Transverse colon (tissue), 4 donors: ENCODE measurements around the gene DAB2IP. TPM values are rescaled to one million over a fixed set of nuclear protein-coding genes. Genes with fewer than 3 reads are reported as not detected.

Experiments
- DNase-seq: peaks from one replicate; pipeline ENCODE4 v3.0.0-alpha.2; 2019
- H3K27ac ChIP-seq, 4 donors: fragments of 200-600 bp; sonication (generic); 2 replicates each; pipeline ENCODE4 v1.5.1; 2016 to 2018; ENCODE audit warnings: inconsistent platforms in 4 of 4
- H3K27me3 ChIP-seq: fragments of 200-600 bp; sonication (generic); 2 replicates; pipeline ENCODE4 v1.5.1; 2017; ENCODE audit warnings: inconsistent platforms
- H3K36me3 ChIP-seq, 4 donors: fragments of 200-600 bp; sonication (generic); 2 replicates each; pipeline ENCODE4 v1.5.1; 2017 to 2019; ENCODE audit warnings: inconsistent platforms in 4 of 4
- H3K4me1 ChIP-seq, 4 donors: fragments of 200-600 bp; sonication (generic); 2 replicates each; pipeline ENCODE4 v1.5.1; 2017 to 2020; ENCODE audit warnings: inconsistent platforms in 4 of 4
- H3K4me3 ChIP-seq, 4 donors: fragments of 200-600 bp; sonication (generic); 1 replicate in 1 of 4; 2 replicates in 3 of 4; pipeline versions ENCODE4 v1.5.1 to v1.6.1; 2017 to 2019; ENCODE audit warnings: inconsistent platforms in 4 of 4
- H3K9me3 ChIP-seq, 2 donors: fragments of 200-600 bp; sonication (generic); 2 replicates each; pipeline ENCODE4 v1.5.1; 2017 to 2019; ENCODE audit warnings: inconsistent platforms in 2 of 2
- CTCF ChIP-seq, 5 experiments: fragments of 200-600 bp in 3 of 5; fragments of 450-650 bp in 2 of 5; sonication (generic) in 3 of 5; IDR thresholded peaks; 1 replicate in 2 of 5; 2 replicates in 3 of 5; pipeline ENCODE4 v1.5.1; 2016 to 2017; ENCODE audit warnings: antibody characterized with exemption in 5 of 5, inconsistent platforms in 3 of 5, mild to moderate bottlenecking in 2 of 5, moderate library complexity in 1 of 5
- EP300 ChIP-seq: sonication (generic); formaldehyde crosslinking; IDR thresholded peaks from one replicate; pipeline ENCODE4 v1.6.1; 2017; ENCODE audit warnings: antibody characterized with exemption, low read depth
- POLR2A ChIP-seq: fragments of 450-650 bp; IDR thresholded peaks from one replicate; pipeline ENCODE4 v1.6.1; 2016; ENCODE audit warnings: antibody characterized with exemption, mild to moderate bottlenecking, moderate library complexity
- POLR2AphosphoS5 ChIP-seq, 3 donors: sonication (generic); formaldehyde crosslinking; IDR thresholded peaks; one replicate each; pipeline ENCODE4 v1.6.1; 2016; ENCODE audit warnings: antibody characterized with exemption in 3 of 3
- WGBS, 2 donors: methylation state at CpG; one replicate each; pipeline ENCODE4 v1.1.5; 2018; ENCODE audit warnings: low coverage in 1 of 2; 5-methylcytosine and 5-hydroxymethylcytosine counted together
- in situ Hi-C, 4 donors: fragments of 200-750 bp; cut with MboI; loops; one replicate each; pipeline versions ENCODE4 v1.15.0 to v1.15.1; 2017; ENCODE audit warnings: low sequenced_read_pairs in 3 of 4, low pct_ligation_motif_present in 1 of 4, low pct_unique_long_range_greater_than_20kb in 1 of 4
- intact Hi-C: fragments of 100-400 bp; cut with DNase I; formaldehyde crosslinking; loops from one replicate; pipeline ENCODE4 v1.15.1; 2023; ENCODE audit warnings: low total_unique reads
- total RNA-seq, 4 donors: library from RNA; depleted of rRNA; stranded (reverse); fragments of >200 nt; gene quantifications; one replicate each; pipeline ENCODE4 v1.1.0, GENCODE V29; 2016

The DAB2IP gene
- total RNA-seq, 4 donors from 2014 or later: 84.2 to 159 (median 90.7) TPM

- intact Hi-C loops: no loop called here
Measured at GRCh38 chr9:121672986-121673385, 21.6 kb downstream of the DAB2IP start.

GRCh38 chr9:121673576-121673975, 22.1 kb downstream of the DAB2IP start:
- H3K27me3 ChIP-seq: no peaks in the 10 kb centered on the region
- H3K4me3 ChIP-seq: no peak overlapping the region
- no peak for DNase-seq
- H3K4me1 ChIP-seq: peaks cover 0 to 9% (median 4%) of the 10 kb centered on the region in 4 donors
- TF ChIP-seq CTCF (IDR thresholded peaks at IDR 0.05): no peak
- no peak for TF ChIP-seq EP300
- no peak for TF ChIP-seq POLR2A
- no peak for TF ChIP-seq POLR2AphosphoS5 (IDR thresholded peaks at IDR 0.05)
- 92 to 93% methylated on average over 4 to 7 of the region's 7 CpGs for WGBS, 2 donors
- H3K27ac ChIP-seq: no peak overlapping the region
- in situ Hi-C loops: no loop called here
- intact Hi-C loops: no loop called here
- no peaks in the 10 kb centered on the region for H3K36me3 ChIP-seq
- H3K9me3 ChIP-seq: no peaks in the 10 kb centered on the region

More at GRCh38 chr9:121672986-121673385, 21.6 kb downstream of the DAB2IP start:
- H3K27ac ChIP-seq: no peak overlapping the region
- H3K36me3 ChIP-seq: no peaks in the 10 kb centered on the region
- H3K4me1 ChIP-seq: peaks cover 0 to 9% (median 4%) of the 10 kb centered on the region in 4 donors
- in situ Hi-C loops: no loop called here
- H3K4me3 ChIP-seq: no peak overlapping the region
- no peak for DNase-seq
- WGBS, 2 donors: 86% methylated on average over 1 of the region's 1 CpG; no CpG with 5 or more reads in 1 of the 2 donors
- H3K9me3 ChIP-seq: no peaks in the 10 kb centered on the region
- TF ChIP-seq POLR2A (no peak), POLR2AphosphoS5 (IDR thresholded peaks at IDR 0.05) (no peak), CTCF (IDR thresholded peaks at IDR 0.05) (no peak), EP300 (no peak)
- H3K27me3 ChIP-seq: no peaks in the 10 kb centered on the region

GRCh38 chr9:121674017-121674416, 22.6 kb downstream of the DAB2IP start:
- Histone ChIP-seq H3K27me3 (no peaks in the 10 kb centered on the region), H3K4me1 (peaks cover 0 to 9% (median 4%) of the 10 kb centered on the region in 4 donors), H3K27ac (no peak overlapping the region), H3K9me3 (no peaks in the 10 kb centered on the region), H3K4me3 (no peak overlapping the region), H3K36me3 (no peaks in the 10 kb centered on the region)
- no peak for DNase-seq
- intact Hi-C loops (no loop called here), in situ Hi-C loops (no loop called here)
- 74% methylated on average over 8 of the region's 8 CpGs; no CpG with 5 or more reads in 1 of the 2 donors for WGBS, 2 donors
- TF ChIP-seq POLR2AphosphoS5 (IDR thresholded peaks at IDR 0.05) (no peak), POLR2A (no peak), EP300 (no peak), CTCF (IDR thresholded peaks at IDR 0.05) (no peak)

- WGBS, 2 donors: 51% methylated on average over 6 of the region's 6 CpGs; no CpG with 5 or more reads in 1 of the 2 donors
- no peak for TF ChIP-seq POLR2AphosphoS5 (IDR thresholded peaks at IDR 0.05)
- no peak for TF ChIP-seq CTCF (IDR thresholded peaks at IDR 0.05)
- H3K27me3 ChIP-seq: no peaks in the 10 kb centered on the region
- DNase-seq: no peak
- H3K27ac ChIP-seq: no peak overlapping the region
- in situ Hi-C loops: loop anchor here in 1 of 4 donors (25.0 kb wide), 1 partner anchor 312 kb away; no protein-coding TSS in a partner anchor
- intact Hi-C loops: no loop called here
- H3K4me1 ChIP-seq: peaks cover 0 to 9% (median 4%) of the 10 kb centered on the region in 4 donors
- no peak overlapping the region for H3K4me3 ChIP-seq
- no peaks in the 10 kb centered on the region for H3K9me3 ChIP-seq
- H3K36me3 ChIP-seq: peaks cover 0 to 2% (median 0%) of the 10 kb centered on the region in 4 donors
Measured at GRCh38 chr9:121674952-121675351, 23.5 kb downstream of the DAB2IP start.
